ACC112 (cell line): ENCODE data around the gene RNF43.

ENCODE experiments used
- H2AFZ ChIP-seq: fragments of 200-600 bp; sonication (generic); one replicate; pipeline ENCODE4 v1.6.0; 2017; ENCODE audit warnings: antibody characterized with exemption, low read length; ENCODE audit not compliant: unreplicated experiment
- H3K27ac ChIP-seq: fragments of 200-600 bp; sonication (generic); 2 replicates; pipeline ENCODE4 v1.5.1; 2014; ENCODE audit warnings: low read depth, mild to moderate bottlenecking, antibody characterized with exemption, low read length, moderate library complexity
- H3K27me3 ChIP-seq: fragments of 200-600 bp; sonication (generic); 2 replicates; pipeline ENCODE4 v1.6.1; 2014; ENCODE audit warnings: mild to moderate bottlenecking, antibody characterized with exemption, low read length, moderate library complexity, mixed read lengths; ENCODE audit not compliant: insufficient read depth
- H3K36me3 ChIP-seq: fragments of 200-600 bp; sonication (generic); 2 replicates; pipeline ENCODE4 v1.6.1; 2016; ENCODE audit warnings: mild to moderate bottlenecking, antibody characterized with exemption, low read length, moderate library complexity, mixed read lengths; ENCODE audit not compliant: insufficient read depth
- H3K4me1 ChIP-seq: fragments of 200-600 bp; sonication (generic); one replicate; pipeline ENCODE4 v1.6.1; 2016; ENCODE audit warnings: low read length, mixed read lengths; ENCODE audit not compliant: insufficient read depth, unreplicated experiment, control insufficient read depth
- H3K4me3 ChIP-seq: fragments of 200-600 bp; sonication (generic); 2 replicates; pipeline ENCODE4 v1.5.1; 2014; ENCODE audit warnings: mild to moderate bottlenecking, low read depth, low read length
- H3K79me2 ChIP-seq: fragments of 200-600 bp; sonication (generic); one replicate; pipeline ENCODE4 v1.6.0; 2016; ENCODE audit warnings: low read length; ENCODE audit not compliant: control insufficient read depth, unreplicated experiment, insufficient read depth

The RNF43 gene

GRCh38 chr17:58417300-58418092 lies at the start of gene RNF43:
Gene RNF43 (minus strand): TSS chr17:58417534. CDS start chr17:58415577, 1,957 bp downstream.
- peaks cover 3% of the 10 kb centered on the region for H3K4me1 ChIP-seq
- H3K27me3 ChIP-seq: peaks cover 79% of the 10 kb centered on the region
- no peaks in the 10 kb centered on the region for H3K79me2 ChIP-seq
- peak within 1 kb of the TSS; percentile 65 for H3K4me3 ChIP-seq
- H2AFZ ChIP-seq: peak within 1 kb of the TSS; percentile 20
- no peaks in the 10 kb centered on the region for H3K36me3 ChIP-seq
- no peak within 1 kb of the TSS for H3K27ac ChIP-seq

- Histone ChIP-seq H2AFZ (no peak overlapping the region), H3K4me1 (no peaks in the 10 kb centered on the region), H3K36me3 (no peaks in the 10 kb centered on the region), H3K79me2 (no peaks in the 10 kb centered on the region), H3K27me3 (peaks cover 11% of the 10 kb centered on the region), H3K4me3 (no peak overlapping the region), H3K27ac (no peak overlapping the region)
Observed at GRCh38 chr17:58455491-58455890, 38.2 kb upstream of the RNF43 start.

GRCh38 chr17:58452738-58453137 lies 35.4 kb upstream of the RNF43 start:
- peaks cover 11% of the 10 kb centered on the region for H3K27me3 ChIP-seq
- H3K4me3 ChIP-seq: no peak overlapping the region
- H3K27ac ChIP-seq: no peak overlapping the region
- no peaks in the 10 kb centered on the region for H3K4me1 ChIP-seq
- no peaks in the 10 kb centered on the region for H3K36me3 ChIP-seq
- no peaks in the 10 kb centered on the region for H3K79me2 ChIP-seq
- no peak overlapping the region for H2AFZ ChIP-seq

GRCh38 chr17:58447039-58447975 lies 30.0 kb upstream of the RNF43 start:
- H3K27me3 ChIP-seq: peaks cover 27% of the 10 kb centered on the region
- no peaks in the 10 kb centered on the region for H3K4me1 ChIP-seq
- no peak overlapping the region for H3K27ac ChIP-seq
- H3K36me3 ChIP-seq: no peaks in the 10 kb centered on the region
- no peak overlapping the region for H3K4me3 ChIP-seq
- no peaks in the 10 kb centered on the region for H3K79me2 ChIP-seq
- H2AFZ ChIP-seq: no peak overlapping the region

GRCh38 chr17:58446086-58446485 lies 28.8 kb upstream of the RNF43 start:
- no peak overlapping the region for H2AFZ ChIP-seq
- no peak overlapping the region for H3K4me3 ChIP-seq
- H3K27me3 ChIP-seq: peaks cover 38% of the 10 kb centered on the region
- H3K27ac ChIP-seq: no peak overlapping the region
- no peaks in the 10 kb centered on the region for H3K79me2 ChIP-seq
- no peaks in the 10 kb centered on the region for H3K4me1 ChIP-seq
- no peaks in the 10 kb centered on the region for H3K36me3 ChIP-seq

- Histone ChIP-seq H2AFZ (no peak overlapping the region), H3K4me1 (no peaks in the 10 kb centered on the region), H3K27me3 (peaks cover 72% of the 10 kb centered on the region)
Observed at GRCh38 chr17:58436805-58437239, 19.5 kb upstream of the RNF43 start.

GRCh38 chr17:58436245-58436644 lies 18.9 kb upstream of the RNF43 start:
- Histone ChIP-seq H2AFZ (no peak overlapping the region), H3K27ac (no peak overlapping the region), H3K79me2 (no peaks in the 10 kb centered on the region), H3K4me3 (no peak overlapping the region), H3K27me3 (peaks cover 72% of the 10 kb centered on the region), H3K36me3 (no peaks in the 10 kb centered on the region), H3K4me1 (no peaks in the 10 kb centered on the region)

More at GRCh38 chr17:58436805-58437239, 19.5 kb upstream of the RNF43 start:
- no peak overlapping the region for H3K27ac ChIP-seq
- H3K79me2 ChIP-seq: no peaks in the 10 kb centered on the region
- H3K36me3 ChIP-seq: no peaks in the 10 kb centered on the region
- H3K4me3 ChIP-seq: no peak overlapping the region

- Histone ChIP-seq H3K27me3 (peaks cover 68% of the 10 kb centered on the region), H3K4me1 (no peaks in the 10 kb centered on the region)
Observed at GRCh38 chr17:58432806-58433573, 15.7 kb upstream of the RNF43 start.

GRCh38 chr17:58427807-58428206 lies 10.5 kb upstream of the RNF43 start:
- Histone ChIP-seq H3K4me3 (no peak overlapping the region), H2AFZ (no peak overlapping the region), H3K27me3 (peaks cover 58% of the 10 kb centered on the region), H3K79me2 (no peaks in the 10 kb centered on the region), H3K4me1 (no peaks in the 10 kb centered on the region), H3K36me3 (no peaks in the 10 kb centered on the region), H3K27ac (no peak overlapping the region)

More at GRCh38 chr17:58432806-58433573, 15.7 kb upstream of the RNF43 start:
- Histone ChIP-seq H2AFZ (no peak overlapping the region), H3K27ac (no peak overlapping the region), H3K36me3 (no peaks in the 10 kb centered on the region), H3K79me2 (no peaks in the 10 kb centered on the region), H3K4me3 (no peak overlapping the region)

- Histone ChIP-seq H3K27me3 (peaks cover 67% of the 10 kb centered on the region), H3K36me3 (no peaks in the 10 kb centered on the region), H3K79me2 (no peaks in the 10 kb centered on the region), H3K27ac (no peak overlapping the region), H3K4me3 (no peak overlapping the region), H2AFZ (no peak overlapping the region), H3K4me1 (peaks cover 3% of the 10 kb centered on the region)
Observed at GRCh38 chr17:58421711-58422110, 4.4 kb upstream of the RNF43 start.
